MM.1S (cell line): ENCODE data around the gene ANXA6.

Experiments
- EZH2 ChIP-seq: fragments of 300-600 bp; sonication (generic); optimal IDR thresholded peaks from 2 replicates; pipeline ENCODE3; 2017; ENCODE audit warnings: low read depth, mild to moderate bottlenecking, antibody characterized with exemption, low read length, mixed read lengths
- EZH2phosphoT487 ChIP-seq: fragments of 300-600 bp; sonication (generic); IDR thresholded peaks from 2 replicates; pipeline ENCODE4 v1.6.1; 2018; ENCODE audit warnings: antibody characterized with exemption, low read length
- TF ChIP-seq, protein P1 (sequence below): fragments of 300-600 bp; sonication (generic); IDR thresholded peaks from 2 replicates; pipeline ENCODE4 v1.5.1; 2016; ENCODE audit warnings: antibody characterized with exemption, low read length, mixed read lengths

DNA sequence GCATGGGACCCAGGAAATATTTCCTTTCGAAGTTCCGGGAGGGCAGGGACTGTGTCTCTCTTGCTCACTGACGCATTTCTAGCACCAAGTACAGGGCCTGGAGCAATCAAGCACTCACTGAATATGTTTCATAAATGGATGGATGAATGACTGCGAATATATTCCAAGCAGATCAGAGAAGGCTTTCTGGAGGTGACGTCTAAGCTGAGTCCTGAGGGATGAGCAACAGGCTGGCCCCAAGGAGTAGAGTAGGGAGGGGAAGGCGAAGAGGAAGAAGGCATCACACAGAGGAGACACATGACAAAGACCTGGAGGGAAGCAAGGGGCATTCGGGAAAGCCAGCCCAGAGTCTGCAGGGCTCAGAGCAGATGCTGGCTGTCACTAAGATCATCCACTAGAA lies 13.9 kb downstream of the ANXA6 start:
- no peak for TF ChIP-seq EZH2phosphoT487
- TF ChIP-seq, protein P1, sequence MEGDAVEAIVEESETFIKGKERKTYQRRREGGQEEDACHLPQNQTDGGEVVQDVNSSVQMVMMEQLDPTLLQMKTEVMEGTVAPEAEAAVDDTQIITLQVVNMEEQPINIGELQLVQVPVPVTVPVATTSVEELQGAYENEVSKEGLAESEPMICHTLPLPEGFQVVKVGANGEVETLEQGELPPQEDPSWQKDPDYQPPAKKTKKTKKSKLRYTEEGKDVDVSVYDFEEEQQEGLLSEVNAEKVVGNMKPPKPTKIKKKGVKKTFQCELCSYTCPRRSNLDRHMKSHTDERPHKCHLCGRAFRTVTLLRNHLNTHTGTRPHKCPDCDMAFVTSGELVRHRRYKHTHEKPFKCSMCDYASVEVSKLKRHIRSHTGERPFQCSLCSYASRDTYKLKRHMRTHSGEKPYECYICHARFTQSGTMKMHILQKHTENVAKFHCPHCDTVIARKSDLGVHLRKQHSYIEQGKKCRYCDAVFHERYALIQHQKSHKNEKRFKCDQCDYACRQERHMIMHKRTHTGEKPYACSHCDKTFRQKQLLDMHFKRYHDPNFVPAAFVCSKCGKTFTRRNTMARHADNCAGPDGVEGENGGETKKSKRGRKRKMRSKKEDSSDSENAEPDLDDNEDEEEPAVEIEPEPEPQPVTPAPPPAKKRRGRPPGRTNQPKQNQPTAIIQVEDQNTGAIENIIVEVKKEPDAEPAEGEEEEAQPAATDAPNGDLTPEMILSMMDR, result no peak
- no peak for TF ChIP-seq EZH2
